GM10248 (cell line): ENCODE data around the gene SDK2.

Source experiments
- CTCF ChIA-PET: fragments of 300-600 bp; sonication (Branson Sonifier 250); formaldehyde crosslinking; extraction: SDS; loops from one replicate; lab custom pipeline; 2021; ENCODE audit warnings: antibody characterized with exemption; lab: Yijun Ruan, JAX
- POLR2A ChIA-PET: fragments of 350-650 bp; sonication (Branson Sonifier 250); formaldehyde crosslinking; extraction: SDS; loops from one replicate; lab custom pipeline; 2020; ENCODE audit warnings: antibody characterized with exemption; lab: Yijun Ruan, JAX
- DNase-seq: peaks from one replicate; pipeline ENCODE4 v3.0.0; 2012; ENCODE audit errors: extremely low spot score
- TF ChIP-seq, protein P1 (sequence below): IDR thresholded peaks from 2 replicates; pipeline ENCODE4 v1.5.1; 2012; ENCODE audit warnings: mild to moderate bottlenecking, low read depth; ENCODE audit errors: extremely low read depth, missing control alignments, control extremely low read depth

SDK2 gene

DNA sequence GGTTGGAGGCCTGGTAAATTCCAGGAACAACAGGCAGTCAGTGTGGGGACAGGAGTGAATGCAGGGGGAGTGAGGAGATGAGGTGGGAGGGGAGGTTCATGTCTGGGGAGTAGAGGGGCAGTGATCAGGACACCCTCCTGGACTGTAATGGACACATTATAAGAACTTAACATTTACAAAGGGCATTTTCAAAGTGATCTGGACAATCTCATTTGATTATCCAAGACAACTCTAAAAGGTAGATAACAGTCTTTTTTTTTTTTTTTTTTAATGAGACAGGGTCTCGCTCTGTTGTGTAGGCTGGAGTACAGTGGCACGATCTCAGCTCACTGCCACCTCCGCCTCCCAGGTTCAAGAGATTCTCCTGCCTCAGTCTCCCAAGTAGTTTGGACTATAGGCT lies 5.7 kb downstream of the SDK2 start:
- POLR2A ChIA-PET = no interaction called here
- TF ChIP-seq, protein P1, sequence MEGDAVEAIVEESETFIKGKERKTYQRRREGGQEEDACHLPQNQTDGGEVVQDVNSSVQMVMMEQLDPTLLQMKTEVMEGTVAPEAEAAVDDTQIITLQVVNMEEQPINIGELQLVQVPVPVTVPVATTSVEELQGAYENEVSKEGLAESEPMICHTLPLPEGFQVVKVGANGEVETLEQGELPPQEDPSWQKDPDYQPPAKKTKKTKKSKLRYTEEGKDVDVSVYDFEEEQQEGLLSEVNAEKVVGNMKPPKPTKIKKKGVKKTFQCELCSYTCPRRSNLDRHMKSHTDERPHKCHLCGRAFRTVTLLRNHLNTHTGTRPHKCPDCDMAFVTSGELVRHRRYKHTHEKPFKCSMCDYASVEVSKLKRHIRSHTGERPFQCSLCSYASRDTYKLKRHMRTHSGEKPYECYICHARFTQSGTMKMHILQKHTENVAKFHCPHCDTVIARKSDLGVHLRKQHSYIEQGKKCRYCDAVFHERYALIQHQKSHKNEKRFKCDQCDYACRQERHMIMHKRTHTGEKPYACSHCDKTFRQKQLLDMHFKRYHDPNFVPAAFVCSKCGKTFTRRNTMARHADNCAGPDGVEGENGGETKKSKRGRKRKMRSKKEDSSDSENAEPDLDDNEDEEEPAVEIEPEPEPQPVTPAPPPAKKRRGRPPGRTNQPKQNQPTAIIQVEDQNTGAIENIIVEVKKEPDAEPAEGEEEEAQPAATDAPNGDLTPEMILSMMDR = no peak
- CTCF ChIA-PET = no interaction called here
- peak; percentile 6 for DNase-seq

DNA sequence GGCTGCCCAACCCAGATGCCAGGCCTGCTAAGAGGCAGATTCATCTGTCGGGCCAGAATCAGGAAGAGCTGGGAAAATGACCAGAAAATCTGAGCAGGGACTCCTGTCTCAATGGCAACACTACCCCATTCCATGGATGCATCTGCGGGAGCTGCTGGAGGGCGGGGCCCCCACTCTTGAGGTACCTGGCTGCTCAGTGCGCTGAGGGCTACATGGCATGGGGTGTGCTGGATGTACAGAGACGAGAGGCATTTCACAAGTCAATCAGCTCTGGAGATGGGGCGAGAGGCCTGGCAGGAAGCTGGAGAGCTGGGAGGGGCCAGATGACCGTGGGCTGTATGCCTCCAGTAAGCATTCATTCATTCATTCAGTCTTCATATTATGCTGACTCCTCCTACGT lies 6.4 kb downstream of the SDK2 start:
- POLR2A ChIA-PET = no interaction called here
- DNase-seq = no peak
- CTCF ChIA-PET = no interaction called here
- TF ChIP-seq, protein P1 = no peak

DNA sequence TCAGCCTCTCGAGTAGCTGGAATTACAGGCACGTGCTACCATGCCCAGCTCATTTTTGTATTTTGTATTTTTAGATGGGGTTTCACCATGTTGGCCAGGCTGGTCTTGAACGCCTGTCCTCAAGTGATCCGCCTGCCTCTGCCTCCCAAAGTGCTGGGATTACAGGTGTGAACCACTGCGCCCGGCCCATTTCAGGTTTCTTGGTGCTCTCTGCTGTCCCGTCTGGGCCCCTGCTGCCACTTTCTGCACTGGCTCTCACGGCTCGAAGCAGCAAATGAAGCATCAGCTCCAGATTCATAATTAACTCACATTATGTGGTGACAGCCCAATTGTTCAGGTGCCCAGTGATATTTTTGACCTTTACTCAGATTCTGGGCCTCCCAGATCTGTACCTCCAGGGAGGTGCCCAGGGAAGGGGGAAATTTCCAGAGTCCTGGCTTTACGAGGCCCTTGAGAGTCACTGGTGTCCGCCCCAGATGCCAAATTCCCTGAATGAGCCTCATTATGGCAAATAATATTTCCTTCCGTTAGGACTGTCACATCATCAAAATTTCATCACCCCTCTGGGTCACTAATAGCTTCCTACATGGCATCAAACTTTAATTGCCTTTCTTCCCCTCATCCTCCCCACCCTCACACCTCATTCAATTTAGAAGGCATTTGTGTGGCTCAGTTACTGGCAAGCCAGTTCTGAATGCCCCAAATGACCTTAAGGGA lies 9.0 kb downstream of the SDK2 start:
- ChIA-PET CTCF (no interaction called here), POLR2A (no interaction called here)
- DNase-seq = no peak
- TF ChIP-seq, protein P1 = no peak

DNA sequence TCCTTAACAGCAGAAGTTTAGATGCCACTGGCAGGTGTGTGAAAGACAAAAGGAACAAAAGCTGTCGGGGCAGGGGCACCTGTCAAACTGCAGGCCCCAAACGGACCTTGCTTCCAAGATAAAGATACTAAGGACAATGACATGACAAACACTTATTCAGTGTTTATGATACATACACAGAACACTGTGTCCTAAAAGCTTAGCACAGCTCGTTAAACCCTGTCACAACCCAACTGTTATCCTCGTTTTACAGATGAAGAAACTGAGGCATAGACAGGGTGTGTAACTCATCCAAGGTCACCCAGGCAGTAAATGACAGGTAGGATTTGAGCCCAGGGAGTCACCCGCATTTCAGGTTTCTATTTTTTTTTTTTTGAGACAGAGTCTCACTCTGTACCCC lies 9.6 kb downstream of the SDK2 start:
- no peak for DNase-seq
- TF ChIP-seq, protein P1 = no peak
- ChIA-PET POLR2A (no interaction called here), CTCF (no interaction called here)

DNA sequence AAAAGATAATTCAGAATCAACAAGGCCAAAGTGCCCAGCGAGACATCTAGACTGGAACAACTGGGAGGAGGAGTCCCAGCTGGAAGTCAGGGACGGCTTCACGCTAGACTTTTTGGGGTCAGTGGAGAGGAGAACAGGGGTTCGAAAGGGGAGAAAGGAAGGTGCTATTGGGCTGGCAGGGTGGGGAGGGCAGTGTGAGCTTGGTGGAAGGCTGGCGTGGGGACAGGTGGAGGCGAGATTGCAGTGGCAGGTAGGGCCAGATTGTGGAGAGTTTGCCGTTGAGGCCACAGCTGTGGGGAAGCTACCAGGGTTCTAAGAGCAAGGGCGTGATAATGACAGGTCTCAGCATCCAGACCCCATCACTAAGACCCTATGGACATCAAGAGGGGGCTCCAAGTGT lies 10.5 kb downstream of the SDK2 start:
- TF ChIP-seq, protein P1 = no peak
- CTCF ChIA-PET = no interaction called here
- POLR2A ChIA-PET = no interaction called here
- no peak for DNase-seq

DNA sequence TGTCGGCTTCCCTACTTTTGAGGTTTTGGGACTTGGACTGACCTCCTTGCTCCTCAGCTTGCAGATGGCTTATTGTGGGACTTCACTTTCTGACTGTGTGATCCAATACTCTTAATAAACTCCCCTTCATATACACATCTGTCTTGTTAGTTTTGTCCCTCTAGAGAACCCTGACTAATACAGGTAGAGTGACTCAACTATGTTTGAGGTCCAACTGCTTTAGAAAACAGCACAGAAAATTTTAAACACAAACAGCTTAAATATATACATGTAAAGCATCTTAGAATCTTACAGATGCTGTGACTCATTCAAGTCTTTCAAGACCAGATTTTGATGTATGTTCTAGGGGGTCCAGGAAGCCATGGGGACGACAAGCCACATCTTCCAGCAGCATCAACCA lies 11.7 kb downstream of the SDK2 start:
- TF ChIP-seq, protein P1 = no peak
- POLR2A ChIA-PET = no interaction called here
- CTCF ChIA-PET = interaction anchor here (0.9 kb wide), 1 partner anchor 10 kb away, joined by 3 read pairs; no protein-coding TSS in a partner anchor
- DNase-seq = no peak
